Activated T-helper 2 cell treated with anti-CD3 and anti-CD28 coated beads, Interferon-gamma antibody, Interleukin-2, Interleukin-4, amounts not matched to agents 10 μg/mL and 5 μg/mL and 100 μg/mL, durations not matched to agents 14 hours and 24 hours and 36 hours (primary cell): ENCODE measurements around the gene AP1S3. TPM values are rescaled to one million over a fixed set of nuclear protein-coding genes. Genes with fewer than 3 reads are reported as not detected.
"Not testable (repeated sequence)": the region's sequence is repeated elsewhere in the genome, so short reads cannot be mapped to it uniquely, and the experiment has no call there.

Experiments
- DNase-seq: peaks from one replicate; pipeline ENCODE4 v3.0.0; 2021; ENCODE audit warnings: low spot score
- H3K27ac Mint-ChIP-seq: one replicate; pipeline ENCODE4 v1.8.0; 2021; ENCODE audit warnings: mixed read lengths
- H3K27me3 Mint-ChIP-seq: one replicate; pipeline ENCODE4 v1.8.0; 2021; ENCODE audit warnings: low read depth, mixed read lengths
- H3K36me3 Mint-ChIP-seq: one replicate; pipeline ENCODE4 v1.8.0; 2021; ENCODE audit warnings: low read depth, mixed read lengths
- H3K4me1 Mint-ChIP-seq: one replicate; pipeline ENCODE4 v1.8.0; 2021; ENCODE audit warnings: low read depth, mixed read lengths
- H3K4me3 Mint-ChIP-seq: one replicate; pipeline ENCODE4 v1.8.0; 2021; ENCODE audit warnings: low read depth, mild to moderate bottlenecking, moderate library complexity, mixed read lengths
- H3K9me3 Mint-ChIP-seq: one replicate; pipeline ENCODE4 v1.8.0; 2021; ENCODE audit warnings: mixed read lengths
- intact Hi-C: fragments of 100-400 bp; cut with micrococcal nuclease; formaldehyde crosslinking; loops from one replicate; pipeline ENCODE4 v1.15.1; 2023
- total RNA-seq: library from RNA; stranded (reverse); gene quantifications from 2 replicates; pipeline ENCODE4 v1.2.3, GENCODE V29; 2022

Gene AP1S3
- 12.7 and 13.9 TPM in 2 replicates for total RNA-seq

DNA sequence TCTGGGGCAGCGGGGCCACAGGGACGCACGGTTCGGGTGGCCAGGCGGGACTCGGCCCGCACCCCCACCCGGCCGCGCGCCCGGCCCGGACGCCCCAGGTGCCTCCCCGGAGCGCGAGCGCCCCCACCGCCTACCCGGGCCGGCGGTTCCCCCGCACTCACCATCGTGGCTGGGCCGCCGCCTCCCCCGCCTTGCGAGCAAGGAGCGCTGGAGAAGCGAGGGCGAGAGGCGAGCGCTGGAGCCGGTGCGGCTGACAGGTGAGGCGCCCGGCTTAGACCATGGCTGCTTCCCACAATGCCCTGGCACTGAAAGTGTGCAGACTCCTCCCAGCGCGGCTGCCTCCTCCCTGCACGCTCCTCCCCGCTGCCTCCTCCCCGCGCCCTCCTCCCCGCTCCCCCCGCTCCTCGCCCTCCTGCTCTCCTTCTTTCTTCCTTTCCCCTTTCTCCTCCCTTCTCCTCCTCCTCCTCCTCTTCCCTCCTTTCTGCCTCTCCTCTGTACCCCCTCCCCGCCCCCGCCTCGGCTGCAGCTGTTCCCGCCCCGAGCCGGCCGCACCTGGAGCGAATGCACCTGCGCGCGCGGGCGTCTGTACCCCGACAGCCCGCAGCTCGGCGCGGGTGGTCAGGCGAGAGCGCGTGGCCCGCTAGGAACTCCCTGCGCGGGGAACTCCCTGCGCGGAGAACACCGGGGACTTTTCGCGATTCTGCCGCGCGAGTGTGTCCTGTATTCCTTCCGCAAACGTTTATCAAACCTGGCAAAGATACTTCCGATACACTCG lies at the start of gene AP1S3:
TSS of gene AP1S3 (minus strand) at position 296 of the 775 bp plus-strand sequence. CDS start at position 164, 132 bp downstream.
- Mint-ChIP-seq H3K4me1 (peaks cover 17% of the 10 kb centered on the region), H3K4me3 (peak within 1 kb of the TSS; percentile 92), H3K36me3 (peaks cover 4% of the 10 kb centered on the region), H3K27ac (peak within 1 kb of the TSS; percentile 82), H3K27me3 (no peaks in the 10 kb centered on the region), H3K9me3 (no peaks in the 10 kb centered on the region)
- DNase-seq, result peak; percentile 67
- intact Hi-C loops, result loop anchor here (1.0 to 5.0 kb wide), 6 partner anchors 15 to 120 kb away; partner anchors contain the start of gene MRPL44

DNA sequence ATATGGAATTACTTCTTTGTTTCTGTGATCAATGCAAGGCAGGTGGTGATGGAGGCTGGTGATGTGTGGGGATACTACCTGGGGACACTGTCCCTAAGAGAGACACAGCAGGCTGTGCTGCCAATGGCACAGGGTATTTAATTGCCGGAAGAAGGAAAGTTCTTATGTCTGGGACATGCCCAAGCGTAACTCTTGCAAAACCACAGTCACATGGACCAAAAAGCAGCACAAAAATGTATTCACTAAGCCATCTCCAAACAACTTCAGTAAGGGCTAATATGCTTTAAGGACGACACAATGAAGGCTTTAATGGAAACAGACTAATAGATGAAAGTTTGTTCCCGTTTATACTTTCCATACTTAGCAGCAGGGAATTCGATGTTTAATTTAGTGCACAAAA lies 49.7 kb upstream of the AP1S3 start:
- Mint-ChIP-seq H3K4me3 (no peak overlapping the region), H3K27ac (no peak overlapping the region), H3K4me1 (peaks cover 10% of the 10 kb centered on the region), H3K9me3 (peaks cover 8% of the 10 kb centered on the region), H3K36me3 (peaks cover 64% of the 10 kb centered on the region), H3K27me3 (no peaks in the 10 kb centered on the region)
- intact Hi-C loops, result no loop called here
- DNase-seq, result no peak

DNA sequence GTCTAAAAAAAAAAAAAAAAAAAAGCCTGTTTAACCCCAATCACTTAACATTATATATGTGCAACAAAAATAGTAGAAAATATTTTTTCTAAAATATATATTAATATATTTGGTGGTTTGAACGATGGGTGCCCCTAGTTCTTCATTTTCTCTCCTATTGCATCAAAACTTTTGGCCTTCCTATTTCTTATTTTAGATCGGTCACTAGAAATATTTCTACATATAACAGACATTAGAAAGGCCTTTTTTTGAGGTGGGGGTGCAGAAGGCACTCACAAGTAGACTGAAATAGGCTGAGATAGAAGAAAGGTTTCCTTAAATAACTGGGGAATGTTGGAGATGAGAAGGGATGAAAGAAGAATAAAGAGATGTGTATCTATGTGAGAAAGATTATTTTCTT lies 49.3 kb upstream of the AP1S3 start:
- Mint-ChIP-seq H3K4me1 (peaks cover 10% of the 10 kb centered on the region), H3K27ac (no peak overlapping the region), H3K9me3 (peaks cover 8% of the 10 kb centered on the region), H3K36me3 (peaks cover 67% of the 10 kb centered on the region), H3K27me3 (no peaks in the 10 kb centered on the region), H3K4me3 (no peak overlapping the region)
- intact Hi-C loops, result no loop called here
- no peak for DNase-seq

DNA sequence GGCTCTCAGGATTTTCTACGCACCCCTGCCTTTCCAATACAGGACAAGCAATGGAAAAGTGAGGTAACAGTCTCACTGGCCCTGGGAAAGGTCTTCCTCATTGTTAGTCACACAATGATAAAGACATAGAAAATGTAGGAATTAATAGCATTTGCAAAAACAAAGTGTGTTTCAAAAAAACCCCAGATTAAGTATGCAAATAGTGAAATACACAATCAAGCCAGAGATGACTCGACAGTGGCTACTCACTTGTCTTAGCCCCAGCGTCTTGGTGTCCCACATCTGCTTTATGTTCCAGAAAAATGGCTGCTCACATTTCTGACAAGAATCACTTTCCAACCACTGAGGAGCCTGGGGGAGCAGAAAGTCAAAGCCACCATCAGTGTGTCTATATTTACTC lies 47.0 kb upstream of the AP1S3 start:
- Mint-ChIP-seq H3K27me3 (no peaks in the 10 kb centered on the region), H3K36me3 (peaks cover 67% of the 10 kb centered on the region), H3K4me3 (no peak overlapping the region), H3K27ac (peak overlapping the region; percentile 17), H3K9me3 (peaks cover 5% of the 10 kb centered on the region), H3K4me1 (peaks cover 10% of the 10 kb centered on the region)
- intact Hi-C loops, result no loop called here
- no peak for DNase-seq

GRCh38 chr2:223882715-223883114 lies 45.3 kb upstream of the AP1S3 start:
- Mint-ChIP-seq H3K4me1 (peaks cover 6% of the 10 kb centered on the region), H3K27me3 (no peaks in the 10 kb centered on the region), H3K9me3 (no peaks in the 10 kb centered on the region), H3K4me3 (no peak overlapping the region), H3K27ac (no peak overlapping the region), H3K36me3 (peaks cover 72% of the 10 kb centered on the region)
- no peak for DNase-seq
- intact Hi-C loops, result no loop called here

- Mint-ChIP-seq H3K4me1 (peaks cover 6% of the 10 kb centered on the region), H3K9me3 (no peaks in the 10 kb centered on the region), H3K27me3 (no peaks in the 10 kb centered on the region), H3K36me3 (peaks cover 69% of the 10 kb centered on the region), H3K4me3 (no peak overlapping the region), H3K27ac (no peak overlapping the region)
- DNase-seq, result no peak
- intact Hi-C loops, result no loop called here
Measured at GRCh38 chr2:223880796-223881195, 43.4 kb upstream of the AP1S3 start.

DNA sequence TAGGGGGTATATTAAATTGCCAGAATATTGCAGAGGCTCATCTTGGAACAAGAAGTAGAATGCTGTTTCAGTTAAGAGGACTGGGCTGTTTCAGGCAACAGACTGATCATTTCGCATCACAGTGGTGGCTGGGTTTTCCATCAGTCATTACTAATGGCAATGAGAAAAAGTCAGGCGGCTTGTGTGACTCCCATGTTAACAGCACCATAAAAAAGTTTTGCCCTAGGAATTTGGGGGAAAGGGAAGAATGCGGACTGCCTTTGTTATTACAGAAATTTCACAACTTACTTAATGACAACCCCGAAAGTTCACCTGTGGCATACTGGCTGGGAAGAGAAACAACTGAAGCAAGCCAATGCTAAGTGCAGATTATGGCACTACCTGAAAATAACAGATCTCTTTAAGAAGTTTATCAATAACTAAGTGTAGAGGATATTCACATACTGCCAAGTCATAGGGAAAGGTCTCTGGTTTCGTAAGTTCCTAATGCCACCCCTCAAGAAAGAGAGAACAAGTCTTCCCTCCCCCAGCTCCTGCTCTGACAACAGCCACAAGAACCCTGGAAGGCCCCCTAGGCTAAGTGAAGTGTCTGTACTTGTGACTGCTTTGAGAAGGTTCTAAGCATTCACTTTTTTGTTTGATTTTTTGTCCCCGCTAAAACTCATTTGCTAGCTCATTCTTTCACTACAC lies 40.5 kb upstream of the AP1S3 start:
- no peak for DNase-seq
- no peaks in the 10 kb centered on the region for H3K9me3 Mint-ChIP-seq
- intact Hi-C loops, result no loop called here

DNA sequence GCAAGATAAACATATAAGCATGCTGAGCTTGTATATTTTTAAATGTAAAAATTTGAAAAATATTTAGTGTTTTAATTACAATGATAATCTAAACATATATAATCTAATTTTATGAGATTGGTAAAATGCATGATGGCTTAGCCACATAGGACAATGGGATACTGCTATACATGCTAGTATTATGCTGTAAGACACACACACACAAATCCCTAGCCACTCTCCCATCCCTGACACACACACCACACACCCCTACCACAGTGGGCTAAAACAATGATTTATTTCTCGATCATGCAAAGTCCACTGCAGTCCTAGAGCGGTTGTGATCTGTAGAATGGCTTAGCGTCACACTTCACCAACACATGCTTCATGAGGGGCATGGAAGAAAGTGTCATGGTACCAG lies 36.3 kb upstream of the AP1S3 start:
- intact Hi-C loops, result no loop called here
- H3K4me1 Mint-ChIP-seq, result no peaks in the 10 kb centered on the region
- H3K36me3 Mint-ChIP-seq, result peaks cover 46% of the 10 kb centered on the region

More for the DNA sequence above, 40.5 kb upstream of the AP1S3 start:
- Mint-ChIP-seq H3K27me3 (no peaks in the 10 kb centered on the region), H3K4me1 (no peaks in the 10 kb centered on the region), H3K36me3 (peaks cover 63% of the 10 kb centered on the region), H3K4me3 (no peak overlapping the region), H3K27ac (no peak overlapping the region)

GRCh38 chr2:223872772-223873171 lies 35.4 kb upstream of the AP1S3 start:
- H3K27me3 Mint-ChIP-seq, DNase-seq, H3K4me1 Mint-ChIP-seq, H3K4me3 Mint-ChIP-seq, H3K27ac Mint-ChIP-seq, intact Hi-C loops, H3K9me3 Mint-ChIP-seq: not testable (repeated sequence)
- H3K36me3 Mint-ChIP-seq, result peaks cover 37% of the 10 kb centered on the region

More for the DNA sequence above, 36.3 kb upstream of the AP1S3 start:
- Mint-ChIP-seq H3K4me3 (no peak overlapping the region), H3K27me3 (no peaks in the 10 kb centered on the region), H3K9me3 (no peaks in the 10 kb centered on the region), H3K27ac (no peak overlapping the region)
- no peak for DNase-seq

DNA sequence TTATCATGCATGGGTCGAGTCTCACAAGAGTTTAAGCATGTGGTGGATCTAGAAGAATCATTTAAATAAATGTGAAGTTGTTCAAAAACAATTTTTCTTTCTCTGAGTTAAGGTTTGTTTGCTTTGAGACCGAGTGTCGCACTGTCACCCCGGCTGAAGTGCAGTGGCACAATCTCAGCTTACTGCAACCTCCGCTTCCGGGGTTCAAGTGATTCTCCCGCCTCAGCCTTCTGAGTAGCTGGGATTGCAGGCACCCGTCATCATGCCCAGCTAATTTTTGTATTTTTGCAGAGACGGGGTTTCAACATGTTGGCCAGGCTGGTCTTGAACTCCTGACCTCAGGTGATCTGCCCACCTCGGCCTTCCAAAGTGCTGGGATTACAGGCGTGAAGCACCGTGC lies 34.3 kb upstream of the AP1S3 start:
- DNase-seq, H3K9me3 Mint-ChIP-seq, H3K4me1 Mint-ChIP-seq, H3K27ac Mint-ChIP-seq, H3K4me3 Mint-ChIP-seq, H3K27me3 Mint-ChIP-seq, intact Hi-C loops: not testable (repeated sequence)
- peaks cover 29% of the 10 kb centered on the region for H3K36me3 Mint-ChIP-seq

DNA sequence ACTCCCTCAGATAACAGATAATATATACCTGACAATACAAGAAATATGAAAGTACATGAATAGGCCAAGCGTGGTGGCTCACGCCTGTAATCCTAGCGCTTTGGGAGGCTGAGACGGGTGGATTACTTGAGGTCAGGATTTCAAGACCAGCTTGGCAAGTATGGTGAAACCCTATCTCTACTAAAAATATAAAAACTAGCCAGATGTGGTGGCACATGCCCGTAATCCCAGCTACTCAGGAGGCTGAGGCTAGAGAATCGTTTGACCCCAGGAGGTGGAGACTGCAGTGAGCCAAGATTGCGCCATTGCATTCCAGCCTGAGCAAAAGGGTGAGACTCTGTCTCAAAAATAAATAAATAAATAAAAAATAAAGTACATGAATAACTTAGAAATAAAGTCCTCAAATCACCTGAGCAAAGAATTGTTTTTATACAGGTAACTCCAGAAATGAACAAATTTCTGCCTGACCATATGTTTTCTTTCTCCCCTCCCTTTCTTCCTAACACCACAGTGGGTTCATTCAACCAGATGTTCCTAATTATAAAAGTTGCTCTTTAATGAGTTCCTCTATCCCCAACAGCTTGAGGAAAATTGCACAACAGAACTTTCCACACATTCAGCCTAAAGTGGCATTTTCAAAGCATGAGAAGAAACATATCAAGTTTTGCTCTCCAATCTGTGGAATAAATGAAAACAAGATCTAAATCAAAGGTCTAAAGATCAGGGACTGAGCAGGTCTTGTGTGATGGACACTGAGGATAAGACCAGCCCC lies 33.6 kb upstream of the AP1S3 start:
- no peak for DNase-seq
- Mint-ChIP-seq H3K27ac (no peak overlapping the region), H3K4me1 (peaks cover 10% of the 10 kb centered on the region), H3K4me3 (no peak overlapping the region), H3K9me3 (no peaks in the 10 kb centered on the region), H3K27me3 (no peaks in the 10 kb centered on the region), H3K36me3 (peaks cover 29% of the 10 kb centered on the region)
- intact Hi-C loops, result no loop called here

GRCh38 chr2:223868005-223868404 lies 30.6 kb upstream of the AP1S3 start:
- DNase-seq, result no peak
- peaks cover 24% of the 10 kb centered on the region for H3K4me1 Mint-ChIP-seq
- intact Hi-C loops, result loop anchor here (10.0 kb wide), 1 partner anchor 143 kb away; no protein-coding TSS in a partner anchor
- H3K36me3 Mint-ChIP-seq, result peaks cover 20% of the 10 kb centered on the region
- H3K4me3 Mint-ChIP-seq, result no peak overlapping the region
- H3K27ac Mint-ChIP-seq, result no peak overlapping the region
- H3K27me3 Mint-ChIP-seq, result no peaks in the 10 kb centered on the region
- H3K9me3 Mint-ChIP-seq, result no peaks in the 10 kb centered on the region
